GM19238 (cell line): ENCODE measurements around the gene USE1.

ENCODE experiments used
- DNase-seq: peaks from one replicate; pipeline ENCODE4 v3.0.0; 2011; ENCODE audit warnings: low spot score; ENCODE audit not compliant: insufficient read length

The USE1 gene

DNA sequence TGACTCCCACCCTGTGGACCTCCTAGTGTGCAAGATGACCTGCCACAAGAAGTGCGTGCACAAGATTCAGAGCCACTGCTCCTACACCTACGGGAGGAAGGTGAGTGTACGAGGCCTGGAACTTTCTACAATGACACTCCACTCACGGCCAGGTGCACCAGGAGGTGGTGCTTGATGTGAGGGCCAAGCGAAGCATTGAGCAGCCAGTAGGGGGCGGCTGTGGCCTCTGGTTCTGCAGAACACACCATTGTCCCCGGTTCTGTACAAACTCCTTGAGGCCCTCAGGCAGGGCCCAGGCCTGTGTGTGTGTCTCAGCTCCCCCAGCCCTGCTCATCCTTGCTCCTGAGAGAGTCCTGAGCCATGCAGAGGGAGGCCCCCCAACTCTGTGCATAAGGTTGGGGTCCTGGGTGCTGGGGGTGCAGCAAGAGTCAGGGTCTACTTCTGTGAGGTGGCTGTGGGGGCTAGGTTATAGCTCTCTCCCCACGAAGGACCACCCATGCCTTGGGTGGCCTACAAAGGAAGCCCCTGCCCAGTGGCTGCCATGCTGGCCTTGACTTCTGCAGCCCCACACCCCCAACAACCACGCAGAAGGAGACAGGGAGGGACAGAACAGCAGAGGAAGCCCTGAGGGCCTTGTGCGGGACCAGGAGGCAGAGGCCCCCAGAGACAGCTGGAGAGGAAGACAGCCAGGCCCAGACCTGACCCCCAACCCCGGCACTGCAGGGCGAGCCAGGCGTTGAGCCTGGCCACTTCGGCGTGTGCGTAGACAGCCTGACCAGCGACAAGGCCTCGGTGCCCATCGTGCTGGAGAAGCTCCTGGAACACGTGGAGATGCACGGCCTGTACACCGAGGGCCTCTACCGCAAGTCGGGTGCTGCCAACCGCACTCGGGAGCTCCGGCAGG, 9.7 kb upstream of the USE1 start:
- DNase-seq, result peak; percentile 56

- no peak for DNase-seq
These were observed 8.2 kb upstream of the USE1 start for GRCh38 chr19:17206736-17207581.

DNA sequence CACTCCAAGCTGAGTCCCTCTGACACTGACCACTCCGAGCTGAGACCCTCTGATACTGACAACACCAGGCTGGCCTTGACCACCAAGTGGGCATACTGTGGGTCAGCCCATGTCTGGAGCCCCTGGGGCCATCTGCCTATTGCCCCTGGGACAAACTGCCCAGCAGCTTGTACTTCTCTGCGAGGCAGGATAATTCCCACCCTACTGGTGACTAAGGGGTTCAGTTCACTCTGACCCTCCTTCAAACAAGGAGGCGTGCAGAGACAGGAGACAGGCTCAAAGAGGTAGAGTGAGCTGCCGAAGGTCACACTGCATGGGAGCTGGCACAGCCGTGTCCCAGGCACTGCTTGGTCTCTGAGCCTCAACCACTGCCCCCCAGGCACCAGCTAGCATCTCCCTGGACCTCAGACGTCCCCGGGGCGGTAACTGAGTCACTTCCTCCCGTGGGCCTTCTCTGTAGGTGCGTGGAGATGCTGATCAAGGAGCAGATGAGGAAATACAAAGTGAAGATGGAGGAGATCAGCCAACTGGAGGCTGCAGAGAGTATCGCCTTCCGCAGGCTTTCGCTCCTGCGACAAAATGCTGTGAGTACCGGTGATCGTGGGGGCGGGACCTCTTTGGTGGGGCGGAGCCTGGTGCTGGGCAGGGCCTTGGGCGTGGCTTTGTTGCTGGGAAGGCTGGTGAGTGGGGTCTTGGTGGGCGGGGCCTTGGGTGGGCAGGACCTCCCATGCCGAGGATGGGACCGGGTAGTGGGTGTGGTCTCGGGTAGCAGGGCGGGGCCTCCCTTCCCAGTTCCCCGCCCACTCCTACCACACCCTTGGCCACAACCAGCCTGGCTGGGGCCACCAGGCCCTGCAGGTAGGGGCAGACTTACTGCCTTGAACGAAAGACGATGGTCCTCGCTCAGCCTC, 5.8 kb upstream of the USE1 start:
- DNase-seq, result peak; percentile 49

DNA sequence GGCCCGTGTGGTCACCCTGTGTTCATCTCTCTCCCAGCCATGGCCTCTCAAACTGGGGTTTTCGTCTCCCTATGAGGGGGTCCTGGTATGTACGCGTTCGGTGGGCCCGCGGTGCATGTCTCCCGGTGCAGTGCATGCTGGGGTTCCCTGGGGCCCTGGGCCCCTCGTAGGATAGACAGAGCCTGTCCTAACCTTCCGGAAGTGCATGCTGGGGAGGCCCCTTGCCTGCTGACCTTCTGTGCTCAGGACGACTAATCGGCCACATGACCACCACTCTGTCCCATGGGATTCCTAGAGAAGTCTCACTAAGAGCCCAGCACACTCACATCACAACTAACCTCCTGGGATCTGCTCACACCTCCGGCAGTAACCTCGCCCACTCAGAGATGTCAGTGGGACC, 4.9 kb upstream of the USE1 start:
- no peak for DNase-seq

- DNase-seq, result no peak
These were observed 3.4 kb upstream of the USE1 start for GRCh38 chr19:17211547-17212446.

- DNase-seq, result no peak
These were observed 1.8 kb upstream of the USE1 start for GRCh38 chr19:17213334-17213733.

DNA sequence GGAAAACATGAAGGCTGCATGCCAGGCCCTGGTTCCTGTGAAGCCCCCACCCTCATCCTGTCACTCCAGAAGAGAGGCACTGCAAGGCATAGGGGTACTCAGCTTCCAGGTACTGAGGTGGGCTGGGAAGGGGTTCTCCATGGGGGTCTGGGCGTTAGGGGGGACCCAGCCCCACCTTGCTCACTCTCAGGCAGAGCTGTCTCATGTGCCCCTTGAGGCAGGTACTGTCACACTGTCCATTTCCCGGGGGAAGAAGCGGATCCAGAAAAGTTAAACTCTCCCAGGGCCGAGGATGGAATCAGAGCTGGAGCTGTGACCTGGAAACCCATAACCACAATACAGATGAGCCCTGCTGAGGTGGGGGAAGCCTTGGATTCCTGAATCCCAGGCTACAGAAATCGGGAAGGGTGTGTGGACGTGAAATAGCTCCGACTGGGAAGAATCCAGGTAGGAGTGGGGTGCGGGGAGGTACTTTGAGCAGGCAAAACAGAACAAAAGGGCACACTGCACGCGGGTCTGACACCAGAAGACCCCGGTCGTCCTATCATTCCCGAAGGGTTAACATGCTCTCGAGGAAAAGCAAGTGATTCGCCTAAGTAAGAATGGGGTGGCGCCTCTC, 540 bp upstream of the USE1 start:
- DNase-seq, result no peak

DNA sequence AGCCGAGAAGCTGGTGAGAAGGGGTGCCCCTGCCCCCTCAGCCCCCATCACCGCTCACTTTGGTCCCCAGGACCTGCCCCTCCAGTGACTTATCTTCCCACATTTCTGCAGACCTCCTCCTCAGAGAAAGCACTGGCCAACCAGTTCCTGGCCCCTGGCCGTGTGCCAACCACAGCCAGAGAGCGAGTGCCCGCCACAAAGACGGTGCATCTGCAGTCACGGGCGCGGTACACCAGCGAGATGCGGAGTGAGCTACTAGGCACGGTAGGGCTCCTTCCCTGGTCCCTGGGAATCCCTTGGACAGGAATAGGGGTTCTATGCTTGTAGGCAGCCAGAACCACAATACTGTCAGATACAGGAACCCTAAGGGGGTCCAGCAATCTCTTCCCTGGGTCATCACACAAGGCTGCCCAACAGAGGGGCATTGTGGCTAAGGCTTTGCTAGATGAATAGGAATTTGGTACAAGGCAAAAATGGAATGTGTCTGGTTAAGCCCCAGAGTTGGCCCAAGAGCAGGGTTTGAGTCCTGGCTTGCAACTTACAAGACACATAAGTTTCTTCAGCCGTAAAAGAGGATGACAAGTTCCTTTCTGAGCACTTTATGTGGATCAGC, 1.0 kb downstream of the USE1 start:
- DNase-seq, result no peak

DNA sequence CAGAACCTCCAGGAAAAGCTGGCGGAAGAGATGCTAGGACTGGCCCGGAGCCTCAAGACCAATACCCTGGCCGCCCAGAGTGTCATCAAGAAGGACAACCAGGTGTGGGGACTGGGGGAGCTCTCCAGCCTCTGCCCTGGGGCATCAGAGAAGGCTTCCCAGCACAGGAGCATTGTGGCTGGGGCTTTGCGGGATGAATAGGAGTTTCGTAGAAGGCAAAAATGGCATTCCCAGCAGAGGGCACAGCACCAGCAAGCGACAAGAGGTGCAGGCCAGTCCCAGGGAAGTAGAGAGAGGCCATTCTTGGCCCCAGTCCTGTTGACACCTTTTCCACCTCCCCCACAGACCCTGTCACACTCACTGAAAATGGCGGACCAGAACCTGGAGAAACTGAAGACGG, 4.1 kb downstream of the USE1 start:
- no peak for DNase-seq

DNA sequence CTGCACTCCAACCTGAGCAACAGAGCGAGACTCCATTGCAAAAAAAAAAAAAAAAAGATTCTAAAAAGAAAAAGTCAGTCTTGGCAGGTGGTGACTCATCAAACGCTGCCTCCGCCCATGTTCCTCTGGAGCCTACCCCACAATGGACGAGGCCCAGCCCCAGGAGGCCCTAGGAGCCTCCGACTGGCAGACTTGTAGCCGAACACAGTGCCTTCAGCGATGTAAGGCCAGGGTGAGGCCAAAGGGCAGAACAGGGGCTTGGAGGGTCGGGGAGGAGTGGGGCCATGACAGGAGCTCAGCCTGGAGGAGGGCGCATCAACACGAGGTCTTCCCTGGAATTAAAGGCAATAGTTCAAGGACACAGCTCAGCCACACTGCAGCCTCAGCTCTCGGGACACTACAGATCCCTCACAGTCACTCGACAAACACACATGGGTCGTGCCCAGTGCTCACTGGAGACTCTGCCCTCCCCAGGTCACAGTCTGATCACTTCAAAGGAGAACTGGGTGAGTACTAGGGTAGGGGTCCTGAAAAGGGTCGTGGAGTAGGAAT, 5.1 kb downstream of the USE1 start:
- no peak for DNase-seq

DNA sequence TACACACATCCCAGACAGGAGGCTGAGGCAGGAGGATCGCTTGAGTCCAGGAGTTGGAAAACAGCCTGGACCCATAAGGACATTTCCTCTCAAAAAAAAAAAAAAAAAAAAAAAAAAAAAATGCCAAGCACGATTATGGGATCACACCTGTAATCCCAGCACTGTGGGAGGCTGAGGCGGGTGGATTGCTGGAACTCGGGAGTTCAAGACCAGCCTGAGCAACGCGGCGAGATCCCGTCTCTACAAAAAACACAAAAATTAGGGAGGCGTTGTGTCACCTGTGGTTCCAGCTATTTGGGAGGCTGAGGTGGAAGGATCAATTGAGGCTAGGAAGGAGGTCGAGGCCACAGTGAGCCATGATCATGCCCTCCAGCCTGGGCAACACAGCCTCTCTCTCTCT, 9.9 kb downstream of the USE1 start:
- DNase-seq, result no peak

DNA sequence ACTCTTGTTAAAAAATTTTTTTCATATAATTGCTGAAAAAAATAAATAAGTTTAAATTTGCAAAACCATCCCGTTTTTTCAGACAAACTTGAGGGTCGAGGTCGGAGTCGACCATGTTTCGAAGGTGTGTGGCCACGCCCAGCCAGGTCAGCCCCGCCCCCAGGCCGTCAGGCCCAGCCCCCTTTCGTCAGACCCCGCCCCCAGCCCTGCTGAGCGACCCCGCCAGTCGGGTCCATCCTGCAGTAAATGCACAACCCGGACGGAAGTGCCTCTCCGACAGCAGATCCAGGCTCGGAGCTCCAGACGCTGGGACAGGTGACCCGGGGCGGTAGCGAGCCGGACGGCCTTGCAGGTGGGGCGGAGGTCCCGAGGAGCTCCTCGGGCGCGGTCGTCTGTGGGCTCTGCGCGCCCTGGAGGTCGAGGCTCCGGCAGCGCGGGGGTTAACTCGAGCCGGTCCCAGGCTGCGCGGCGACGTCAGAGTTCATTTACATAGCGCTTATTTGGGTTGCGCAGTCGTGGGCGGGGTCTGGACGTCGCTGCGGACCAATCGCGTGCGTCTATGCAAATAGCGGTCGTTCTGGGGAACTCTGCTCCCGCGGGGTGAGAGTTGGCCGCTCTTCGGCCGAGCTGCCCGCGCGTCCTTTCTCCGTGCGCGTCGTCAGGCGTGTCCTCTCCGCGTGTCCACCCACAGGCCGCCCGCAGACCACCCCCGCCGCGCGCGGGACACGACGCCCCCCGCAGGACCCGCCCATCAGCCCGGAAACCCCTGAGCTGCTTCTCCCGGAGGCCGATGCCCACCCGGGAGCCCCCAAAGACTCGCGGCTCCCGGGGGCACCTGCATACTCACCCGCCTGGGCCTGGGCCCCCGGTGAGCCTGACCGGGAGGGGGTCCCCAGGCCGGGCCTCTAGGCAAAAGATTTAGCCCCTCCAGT, 11.1 kb downstream of the USE1 start, which contains the start of gene OCEL1:
OCEL1 (plus strand) TSS at position 225 of the 932 bp plus-strand sequence; CDS start at position 247, 22 bp downstream.
- DNase-seq, result peak; percentile 89

DNA sequence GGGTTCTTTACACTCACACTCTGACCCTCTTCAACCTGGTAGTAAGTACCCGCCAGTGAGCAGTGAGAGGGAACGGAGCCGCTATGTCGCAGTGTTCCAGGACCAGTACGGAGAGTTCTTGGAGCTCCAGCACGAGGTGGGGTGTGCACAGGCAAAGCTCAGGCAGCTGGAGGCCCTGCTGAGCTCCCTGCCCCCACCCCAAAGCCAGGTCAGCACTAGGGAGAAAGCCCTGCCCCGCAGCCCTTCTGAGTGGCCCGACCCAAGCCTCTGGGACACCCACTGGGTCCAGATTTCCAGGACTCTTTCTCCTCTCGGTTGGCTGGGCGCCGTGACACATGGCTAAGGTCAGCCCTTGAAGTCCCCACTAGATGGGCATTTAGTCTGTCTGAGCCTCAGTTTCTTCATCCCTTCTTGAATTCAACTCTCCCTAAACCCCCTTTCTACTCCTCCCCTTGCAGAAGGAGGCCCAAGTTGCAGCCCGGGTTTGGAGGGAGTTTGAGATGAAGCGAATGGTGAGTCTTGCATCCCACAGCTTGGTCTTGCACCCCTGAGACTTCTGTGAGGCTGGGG, 12.7 kb downstream of the USE1 start:
- DNase-seq, result no peak

DNA sequence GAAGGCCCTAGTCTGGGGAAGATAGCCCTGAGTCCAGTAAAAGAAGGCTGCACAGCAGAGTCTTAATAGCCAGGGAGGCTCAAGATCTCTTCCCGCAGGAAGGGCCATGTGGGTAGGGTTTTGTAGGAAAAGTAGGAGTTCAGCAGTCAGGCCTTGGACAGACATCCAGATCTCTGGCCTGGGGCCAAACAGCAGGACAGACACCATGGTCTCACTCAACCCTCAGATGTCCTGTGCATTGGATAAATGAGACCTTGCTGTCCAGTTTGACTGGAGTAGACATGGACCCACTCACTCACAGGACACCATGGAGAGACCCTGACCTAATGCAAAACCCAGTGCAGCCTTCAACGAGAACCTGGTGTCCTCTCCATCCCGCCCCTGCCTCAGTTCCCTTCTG, 14.7 kb downstream of the USE1 start:
- DNase-seq, result no peak

- no peak for DNase-seq
These were observed 17.1 kb downstream of the USE1 start for GRCh38 chr19:17232258-17232657.

- peak; percentile 79 for DNase-seq
These were observed 19.7 kb downstream of the USE1 start for GRCh38 chr19:17234911-17235299.

GRCh38 chr19:17235300-17235970, 20.3 kb downstream of the USE1 start:
- peak; percentile 70 for DNase-seq
